ENCODE results near the gene YKT6.

DNA sequence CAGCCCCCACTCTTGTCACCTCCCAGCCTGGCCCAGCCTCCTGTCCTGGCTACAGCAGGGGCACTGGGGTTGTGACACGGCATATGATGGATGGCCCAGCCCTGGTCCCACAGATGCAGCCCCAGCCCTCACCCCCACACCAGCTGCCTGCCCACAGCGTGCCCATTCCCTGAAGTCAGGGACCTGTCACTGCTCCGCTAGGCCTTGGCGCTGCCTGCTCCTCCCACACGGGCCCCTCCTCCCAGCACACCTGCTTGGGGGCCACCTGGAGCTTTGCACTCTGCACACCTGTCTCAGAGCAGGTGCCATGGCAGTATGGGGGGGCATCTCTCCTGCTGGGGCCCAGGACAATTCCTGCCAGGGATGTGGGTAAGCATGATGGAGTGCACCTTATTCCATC lies 15.0 kb upstream of the YKT6 start:
- TF ChIP-seq, protein P1, sequence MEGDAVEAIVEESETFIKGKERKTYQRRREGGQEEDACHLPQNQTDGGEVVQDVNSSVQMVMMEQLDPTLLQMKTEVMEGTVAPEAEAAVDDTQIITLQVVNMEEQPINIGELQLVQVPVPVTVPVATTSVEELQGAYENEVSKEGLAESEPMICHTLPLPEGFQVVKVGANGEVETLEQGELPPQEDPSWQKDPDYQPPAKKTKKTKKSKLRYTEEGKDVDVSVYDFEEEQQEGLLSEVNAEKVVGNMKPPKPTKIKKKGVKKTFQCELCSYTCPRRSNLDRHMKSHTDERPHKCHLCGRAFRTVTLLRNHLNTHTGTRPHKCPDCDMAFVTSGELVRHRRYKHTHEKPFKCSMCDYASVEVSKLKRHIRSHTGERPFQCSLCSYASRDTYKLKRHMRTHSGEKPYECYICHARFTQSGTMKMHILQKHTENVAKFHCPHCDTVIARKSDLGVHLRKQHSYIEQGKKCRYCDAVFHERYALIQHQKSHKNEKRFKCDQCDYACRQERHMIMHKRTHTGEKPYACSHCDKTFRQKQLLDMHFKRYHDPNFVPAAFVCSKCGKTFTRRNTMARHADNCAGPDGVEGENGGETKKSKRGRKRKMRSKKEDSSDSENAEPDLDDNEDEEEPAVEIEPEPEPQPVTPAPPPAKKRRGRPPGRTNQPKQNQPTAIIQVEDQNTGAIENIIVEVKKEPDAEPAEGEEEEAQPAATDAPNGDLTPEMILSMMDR (optimal IDR thresholded peaks at IDR 0.05 in 1 of 3, IDR thresholded peaks at IDR 0.05 in 1 of 3, conservative IDR thresholded peaks at IDR 0.05 in 1 of 3; ENCODE audit: extremely low read depth in 1 of 3, insufficient read depth in 2 of 3, low read length in 3 of 3): no peak
- no peak for TF ChIP-seq EZH2 (IDR thresholded peaks at IDR 0.05; ENCODE audit: low read length)

Data from keratinocyte (primary cell).